ENCODE measurements around the gene STXBP4. TPM values are rescaled to one million over a fixed set of nuclear protein-coding genes. Genes with fewer than 3 reads are reported as not detected.

Gene STXBP4
- total RNA-seq, 4 donors from 2014 or later: 2.8 to 10.3 (median 5.6) TPM

DNA sequence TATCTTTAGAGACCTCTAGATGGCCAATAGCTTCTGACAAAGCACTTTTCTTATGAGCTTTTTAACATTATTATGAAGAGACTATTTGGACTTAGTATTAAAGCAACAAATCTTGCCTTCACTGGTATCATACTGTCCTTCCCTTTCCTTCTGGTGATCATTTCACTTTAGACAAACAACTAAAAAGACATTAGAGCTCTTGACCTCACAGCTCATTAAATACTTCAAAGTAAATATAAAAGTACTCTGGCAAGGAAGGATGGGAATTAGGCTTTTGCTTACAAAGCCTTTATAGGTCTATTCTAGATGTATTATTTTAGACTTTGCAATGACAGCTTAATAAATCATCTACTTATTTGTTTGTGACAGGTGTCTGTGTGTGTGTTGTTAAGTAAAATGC lies 11.1 kb downstream of the STXBP4 start:
- TF ChIP-seq, protein P1, sequence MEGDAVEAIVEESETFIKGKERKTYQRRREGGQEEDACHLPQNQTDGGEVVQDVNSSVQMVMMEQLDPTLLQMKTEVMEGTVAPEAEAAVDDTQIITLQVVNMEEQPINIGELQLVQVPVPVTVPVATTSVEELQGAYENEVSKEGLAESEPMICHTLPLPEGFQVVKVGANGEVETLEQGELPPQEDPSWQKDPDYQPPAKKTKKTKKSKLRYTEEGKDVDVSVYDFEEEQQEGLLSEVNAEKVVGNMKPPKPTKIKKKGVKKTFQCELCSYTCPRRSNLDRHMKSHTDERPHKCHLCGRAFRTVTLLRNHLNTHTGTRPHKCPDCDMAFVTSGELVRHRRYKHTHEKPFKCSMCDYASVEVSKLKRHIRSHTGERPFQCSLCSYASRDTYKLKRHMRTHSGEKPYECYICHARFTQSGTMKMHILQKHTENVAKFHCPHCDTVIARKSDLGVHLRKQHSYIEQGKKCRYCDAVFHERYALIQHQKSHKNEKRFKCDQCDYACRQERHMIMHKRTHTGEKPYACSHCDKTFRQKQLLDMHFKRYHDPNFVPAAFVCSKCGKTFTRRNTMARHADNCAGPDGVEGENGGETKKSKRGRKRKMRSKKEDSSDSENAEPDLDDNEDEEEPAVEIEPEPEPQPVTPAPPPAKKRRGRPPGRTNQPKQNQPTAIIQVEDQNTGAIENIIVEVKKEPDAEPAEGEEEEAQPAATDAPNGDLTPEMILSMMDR (IDR thresholded peaks at IDR 0.05): no peak
- no peak for TF ChIP-seq POLR2A (IDR thresholded peaks at IDR 0.05)
- DNase-seq (ENCODE audit: low spot score in 2 of 2): no peak
- intact Hi-C loops (cut with DNase I; ENCODE audit: low total_unique reads): no loop called here
- no peak overlapping the region for H3K4me3 ChIP-seq (ENCODE audit: low read depth, poor library complexity, severe bottlenecking)

DNA sequence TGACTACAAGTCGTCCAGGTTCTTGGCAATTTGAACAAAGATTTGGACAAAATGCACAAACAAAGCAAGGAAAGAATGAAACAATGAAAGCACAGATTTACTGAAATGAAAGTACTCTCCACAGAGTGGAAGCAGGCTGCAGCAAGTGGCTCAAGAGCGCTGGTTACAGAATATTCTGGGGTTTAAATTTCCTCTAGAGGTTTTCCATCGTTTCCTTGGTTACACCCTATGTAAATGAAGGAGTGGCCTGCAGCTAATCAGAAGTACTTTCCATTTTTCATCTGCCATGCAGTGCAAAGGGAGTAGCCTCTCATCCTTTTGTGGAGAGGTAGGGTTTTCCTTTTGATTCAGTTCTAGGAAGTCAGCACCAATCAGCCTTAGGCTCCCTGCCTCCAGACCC lies 11.8 kb downstream of the STXBP4 start:
- WGBS, 2 donors: 96 to 98% methylated on average over 3 of the region's 3 CpGs
- no peak for DNase-seq (ENCODE audit: low spot score in 2 of 2)
- intact Hi-C loops (cut with DNase I; ENCODE audit: low total_unique reads): no loop called here
- H3K4me3 ChIP-seq (ENCODE audit: low read depth, poor library complexity, severe bottlenecking): no peak overlapping the region
- no peak for TF ChIP-seq POLR2A (IDR thresholded peaks at IDR 0.05)
- TF ChIP-seq, protein P1 (IDR thresholded peaks at IDR 0.05): no peak

DNA sequence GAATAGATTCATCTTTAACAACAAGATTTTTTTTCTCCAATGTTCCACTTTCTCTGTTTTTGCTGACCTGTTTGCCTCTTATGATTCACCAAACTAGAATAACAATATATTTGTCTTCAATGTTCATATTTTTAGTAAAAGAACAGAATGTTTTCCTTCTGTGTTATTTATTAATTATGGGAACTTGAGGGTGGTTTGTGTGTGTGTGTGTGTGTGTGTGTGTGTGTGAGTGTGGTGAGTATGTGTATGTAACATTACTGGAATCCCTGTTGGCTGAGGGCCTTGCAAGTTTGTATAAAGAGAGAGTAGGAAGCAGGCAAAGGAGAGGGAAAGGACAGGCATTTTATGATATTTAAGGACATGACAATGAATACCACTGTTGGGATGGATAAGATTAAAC lies 13.8 kb downstream of the STXBP4 start:
- peak in 1 of 2 donors; percentile 31 for DNase-seq (ENCODE audit: low spot score in 2 of 2)
- intact Hi-C loops (cut with DNase I; ENCODE audit: low total_unique reads): no loop called here
- TF ChIP-seq, protein P1 (IDR thresholded peaks at IDR 0.05): no peak
- TF ChIP-seq POLR2A (IDR thresholded peaks at IDR 0.05): no peak
- H3K4me3 ChIP-seq (ENCODE audit: low read depth, poor library complexity, severe bottlenecking): no peak overlapping the region

DNA sequence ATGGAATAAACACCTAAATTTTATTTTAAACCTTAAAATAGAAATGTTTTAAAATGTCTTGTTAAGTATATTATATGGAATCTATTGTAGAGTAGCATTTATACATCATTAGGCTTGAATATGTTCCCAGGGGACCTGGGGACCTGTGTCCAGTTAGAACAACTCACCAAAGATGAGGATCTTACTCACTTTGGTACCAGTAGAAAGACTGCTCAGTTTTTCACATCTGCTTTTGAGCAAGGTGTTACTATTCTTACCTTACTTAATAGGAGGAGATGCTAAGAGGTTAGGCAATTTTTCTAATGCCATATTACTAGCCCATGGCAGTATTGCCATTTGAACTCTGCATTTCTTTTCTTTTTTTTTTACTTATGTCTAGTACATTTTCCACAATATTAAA lies 14.7 kb downstream of the STXBP4 start:
- H3K4me3 ChIP-seq (ENCODE audit: low read depth, poor library complexity, severe bottlenecking): no peak overlapping the region
- DNase-seq (ENCODE audit: low spot score in 2 of 2): no peak
- TF ChIP-seq POLR2A (IDR thresholded peaks at IDR 0.05): no peak
- TF ChIP-seq, protein P1 (IDR thresholded peaks at IDR 0.05): no peak
- intact Hi-C loops (cut with DNase I; ENCODE audit: low total_unique reads): no loop called here

DNA sequence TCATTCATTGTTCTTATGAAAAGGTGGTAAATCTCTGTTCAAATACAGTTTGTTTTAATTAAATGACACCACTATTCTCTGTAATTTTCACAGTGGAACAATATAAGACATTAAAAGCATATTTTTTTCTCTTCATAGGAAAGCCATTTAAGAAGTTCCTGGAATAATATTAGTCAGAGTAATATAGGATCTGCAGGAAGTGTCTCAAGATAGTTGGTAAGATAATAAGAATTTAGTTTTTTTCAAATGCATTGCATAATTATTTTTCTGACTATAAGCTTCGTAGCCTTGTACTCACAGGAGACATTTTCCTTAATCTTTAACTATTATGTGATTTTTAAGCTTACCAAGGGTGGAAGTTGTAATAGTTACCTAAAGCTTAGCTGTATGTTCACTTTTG lies 16.9 kb downstream of the STXBP4 start:
- 91 to 100% methylated on average over 1 of the region's 1 CpG for WGBS, 2 donors
- no peak overlapping the region for H3K4me3 ChIP-seq (ENCODE audit: low read depth, poor library complexity, severe bottlenecking)
- intact Hi-C loops (cut with DNase I; ENCODE audit: low total_unique reads): no loop called here
- DNase-seq (ENCODE audit: low spot score in 2 of 2): no peak
- TF ChIP-seq POLR2A (IDR thresholded peaks at IDR 0.05): no peak
- TF ChIP-seq, protein P1 (IDR thresholded peaks at IDR 0.05): no peak

DNA sequence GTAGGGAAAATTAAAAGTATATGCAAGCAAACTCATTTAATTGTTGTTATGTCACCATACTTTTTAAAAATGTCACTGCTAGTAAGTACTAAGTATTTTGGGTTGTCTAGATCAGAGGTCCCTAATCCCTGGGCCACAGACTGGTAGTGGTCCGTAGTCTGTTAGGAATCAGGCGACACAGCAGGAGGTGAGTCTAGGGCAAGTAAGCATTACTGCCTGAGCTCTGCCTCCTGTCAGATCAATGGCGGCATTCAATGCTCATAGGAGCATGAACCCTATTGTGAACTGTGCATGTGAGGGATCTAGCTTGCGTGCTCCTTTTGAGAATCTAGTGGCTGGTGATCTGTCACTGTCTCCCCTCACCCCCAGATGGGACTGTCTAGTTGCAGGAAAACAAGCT lies 21.6 kb downstream of the STXBP4 start:
- WGBS, 2 donors: 92 to 98% methylated on average over 4 of the region's 4 CpGs
- intact Hi-C loops (cut with DNase I; ENCODE audit: low total_unique reads): loop anchor here (5.0 kb wide), 2 partner anchors 357 to 522 kb away; partner anchors contain the start of gene SMIM36

More for the DNA sequence above, 21.6 kb downstream of the STXBP4 start:
- TF ChIP-seq POLR2A (IDR thresholded peaks at IDR 0.05): no peak
- TF ChIP-seq, protein P1 (IDR thresholded peaks at IDR 0.05): no peak
- H3K4me3 ChIP-seq (ENCODE audit: low read depth, poor library complexity, severe bottlenecking): no peak overlapping the region
- DNase-seq (ENCODE audit: low spot score in 2 of 2): no peak

All from lower leg skin (tissue), 4 donors.